ENCODE results near the gene CD33. TPM values are rescaled to one million over a fixed set of nuclear protein-coding genes. Genes with fewer than 3 reads are reported as not detected.
"Not testable (repeated sequence)": the region's sequence is repeated elsewhere in the genome, so short reads cannot be mapped to it uniquely, and the experiment has no call there.

CD33 gene
- total RNA-seq, 4 donors from 2014 or later: 0.30 to 6.7 (median 0.58) TPM

DNA sequence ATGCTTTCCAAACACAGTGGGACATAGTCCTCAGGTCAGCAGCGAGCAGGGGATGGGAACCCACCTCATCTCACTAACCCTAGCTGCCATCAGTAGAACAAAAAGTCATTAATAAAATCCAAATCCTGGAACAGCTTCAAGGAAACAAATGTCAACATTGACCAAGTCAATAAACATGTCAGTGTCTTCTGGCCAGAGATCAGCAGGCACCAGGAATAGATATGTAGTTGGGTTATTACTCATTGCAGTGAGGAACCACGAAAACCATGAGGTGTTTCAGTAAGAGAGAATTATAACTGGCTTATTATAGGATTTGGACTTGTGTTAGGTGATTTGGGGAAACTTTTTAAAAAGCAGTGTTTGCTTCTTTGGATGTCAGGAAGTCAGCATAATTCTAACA is 17.1 kb upstream of the CD33 start:
- TF ChIP-seq, protein P1, sequence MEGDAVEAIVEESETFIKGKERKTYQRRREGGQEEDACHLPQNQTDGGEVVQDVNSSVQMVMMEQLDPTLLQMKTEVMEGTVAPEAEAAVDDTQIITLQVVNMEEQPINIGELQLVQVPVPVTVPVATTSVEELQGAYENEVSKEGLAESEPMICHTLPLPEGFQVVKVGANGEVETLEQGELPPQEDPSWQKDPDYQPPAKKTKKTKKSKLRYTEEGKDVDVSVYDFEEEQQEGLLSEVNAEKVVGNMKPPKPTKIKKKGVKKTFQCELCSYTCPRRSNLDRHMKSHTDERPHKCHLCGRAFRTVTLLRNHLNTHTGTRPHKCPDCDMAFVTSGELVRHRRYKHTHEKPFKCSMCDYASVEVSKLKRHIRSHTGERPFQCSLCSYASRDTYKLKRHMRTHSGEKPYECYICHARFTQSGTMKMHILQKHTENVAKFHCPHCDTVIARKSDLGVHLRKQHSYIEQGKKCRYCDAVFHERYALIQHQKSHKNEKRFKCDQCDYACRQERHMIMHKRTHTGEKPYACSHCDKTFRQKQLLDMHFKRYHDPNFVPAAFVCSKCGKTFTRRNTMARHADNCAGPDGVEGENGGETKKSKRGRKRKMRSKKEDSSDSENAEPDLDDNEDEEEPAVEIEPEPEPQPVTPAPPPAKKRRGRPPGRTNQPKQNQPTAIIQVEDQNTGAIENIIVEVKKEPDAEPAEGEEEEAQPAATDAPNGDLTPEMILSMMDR (IDR thresholded peaks at IDR 0.05): no peak
- TF ChIP-seq POLR2A (IDR thresholded peaks at IDR 0.05): no peak

DNA sequence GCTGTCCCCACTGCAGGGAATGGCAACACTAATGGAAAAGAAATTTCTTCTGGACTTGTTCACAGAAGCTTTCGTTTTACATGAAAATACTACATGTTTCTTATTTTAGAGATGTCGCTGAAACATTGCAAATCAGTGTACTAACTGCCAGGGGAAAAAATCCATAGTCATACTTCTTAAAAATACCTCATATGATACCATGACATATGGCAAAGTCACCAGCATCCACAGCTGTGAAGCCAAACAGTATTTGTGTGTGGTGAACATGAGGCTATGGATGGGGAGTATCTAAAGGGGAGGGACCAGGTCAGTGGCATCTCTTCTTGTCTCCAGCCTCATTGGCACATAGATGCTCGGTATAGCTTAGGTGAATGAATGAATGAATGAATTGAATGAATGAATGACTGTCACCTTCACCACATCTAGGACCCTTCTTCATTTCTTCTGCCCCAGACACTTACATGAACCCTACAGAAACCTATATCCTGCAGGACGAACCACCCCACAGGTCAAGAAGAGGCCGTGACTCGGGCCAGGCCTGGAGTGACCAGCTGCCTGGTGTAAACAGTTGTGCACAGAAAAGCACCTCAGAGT is 14.6 kb upstream of the CD33 start:
- H3K4me1 ChIP-seq: no peaks in the 10 kb centered on the region
- no peak overlapping the region for H3K4me3 ChIP-seq
- 72 to 77% methylated on average over 5 of the region's 6 CpGs for WGBS, 2 donors
- no peaks in the 10 kb centered on the region for H3K9me3 ChIP-seq
- no peak for DNase-seq
- intact Hi-C loops (cut with DNase I): no loop called here
- no peak for TF ChIP-seq POLR2A (IDR thresholded peaks at IDR 0.05)
- TF ChIP-seq, protein P1 (IDR thresholded peaks at IDR 0.05): no peak
- H3K27ac ChIP-seq: no peak overlapping the region
- no peaks in the 10 kb centered on the region for H3K27me3 ChIP-seq
- H3K36me3 ChIP-seq: no peaks in the 10 kb centered on the region

More for the DNA sequence above, 17.1 kb upstream of the CD33 start:
- Histone ChIP-seq H3K4me3 (no peak overlapping the region), H3K9me3 (no peaks in the 10 kb centered on the region), H3K36me3 (no peaks in the 10 kb centered on the region), H3K27ac (no peak overlapping the region), H3K27me3 (no peaks in the 10 kb centered on the region), H3K4me1 (no peaks in the 10 kb centered on the region)
- intact Hi-C loops (cut with DNase I): no loop called here
- 28 to 43% methylated on average over 2 of the region's 2 CpGs for WGBS, 2 donors
- DNase-seq: no peak

DNA sequence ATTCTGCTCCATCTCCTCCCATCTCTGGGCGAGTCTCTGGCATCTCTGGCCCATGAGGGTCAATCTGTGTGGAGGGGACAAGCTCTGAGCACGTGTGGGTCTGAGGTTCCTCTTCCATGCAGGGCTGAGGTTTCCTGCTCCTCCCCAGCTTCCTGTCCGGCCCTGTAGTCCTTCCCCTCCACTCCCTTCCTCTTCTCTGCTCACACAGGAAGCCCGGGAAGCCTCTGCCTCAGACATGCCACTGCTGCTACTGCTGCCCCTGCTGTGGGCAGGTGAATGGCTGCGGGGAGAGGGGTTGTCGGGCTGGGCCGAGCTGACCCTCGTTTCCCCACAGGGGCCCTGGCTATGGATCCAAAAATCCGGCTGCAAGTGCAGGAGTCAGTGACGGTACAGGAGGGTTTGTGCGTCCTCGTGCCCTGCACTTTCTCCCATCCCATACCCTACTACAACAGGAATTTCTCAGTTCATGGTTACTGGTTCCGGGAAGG is 14.0 kb upstream of the CD33 start:
- intact Hi-C loops (cut with DNase I); H3K27me3 ChIP-seq; DNase-seq; H3K36me3 ChIP-seq; H3K4me1 ChIP-seq; H3K9me3 ChIP-seq; H3K27ac ChIP-seq: not testable (repeated sequence)
- 46 to 49% methylated on average over 7 to 13 of the region's 13 CpGs for WGBS, 2 donors
- H3K4me3 ChIP-seq: peak overlapping the region in 2 of 4 donors; percentile 13 to 43

DNA sequence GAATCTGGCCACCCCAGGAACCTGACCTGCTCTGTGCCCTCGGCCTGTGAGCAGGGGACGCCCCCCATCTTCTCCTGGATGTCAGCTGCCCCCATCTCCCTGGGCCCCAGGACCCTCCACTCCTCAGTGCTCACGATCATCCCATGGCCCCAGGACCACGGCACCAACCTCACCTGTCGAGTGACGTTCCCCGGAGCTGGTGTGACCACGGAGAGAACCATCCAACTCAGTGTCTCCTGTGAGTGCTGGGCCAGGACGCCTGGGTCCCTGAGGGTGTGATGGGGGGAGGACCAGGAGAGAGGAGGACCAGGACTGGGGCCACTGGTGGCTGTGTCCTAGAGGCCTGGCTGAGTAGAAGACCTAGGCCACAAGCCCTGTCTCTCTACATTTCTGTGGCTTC is 13.0 kb upstream of the CD33 start:
- Histone ChIP-seq H3K27me3 (no peaks in the 10 kb centered on the region), H3K4me1 (no peaks in the 10 kb centered on the region), H3K4me3 (no peak overlapping the region), H3K9me3 (no peaks in the 10 kb centered on the region), H3K27ac (no peak overlapping the region), H3K36me3 (no peaks in the 10 kb centered on the region)
- WGBS, 2 donors: 20 to 66% methylated on average over 1 to 5 of the region's 9 CpGs
- no peak for TF ChIP-seq POLR2A (IDR thresholded peaks at IDR 0.05)
- TF ChIP-seq, protein P1 (IDR thresholded peaks at IDR 0.05): no peak
- no peak for DNase-seq
- intact Hi-C loops (cut with DNase I): no loop called here

DNA sequence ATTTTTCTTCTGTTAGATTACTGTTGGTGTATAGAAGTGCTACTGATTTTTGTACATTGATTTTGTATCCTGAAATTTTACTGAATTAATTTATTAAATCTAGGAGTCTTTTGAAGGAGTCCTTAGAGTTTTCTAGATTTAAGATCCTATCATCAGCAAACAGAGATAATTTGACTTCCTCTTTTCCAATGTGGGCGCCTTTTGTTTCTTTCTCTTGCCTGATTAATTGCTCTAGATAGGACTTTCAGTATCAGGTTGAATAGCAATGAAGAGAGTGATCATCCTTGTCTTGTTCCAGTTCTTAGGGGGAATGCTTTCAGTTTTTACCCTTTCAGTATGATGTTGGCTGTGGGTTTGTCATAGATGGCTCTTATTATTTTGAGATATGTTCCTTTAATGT is 5.6 kb upstream of the CD33 start:
- H3K27me3 ChIP-seq: peaks cover 0 to 19% (median 0%) of the 10 kb centered on the region in 4 donors
- no peak for TF ChIP-seq POLR2A (IDR thresholded peaks at IDR 0.05)
- TF ChIP-seq, protein P1 (IDR thresholded peaks at IDR 0.05): no peak
- no peak overlapping the region for H3K27ac ChIP-seq
- H3K4me1 ChIP-seq: no peaks in the 10 kb centered on the region
- no peaks in the 10 kb centered on the region for H3K9me3 ChIP-seq
- intact Hi-C loops (cut with DNase I): no loop called here
- DNase-seq: no peak
- H3K36me3 ChIP-seq: no peaks in the 10 kb centered on the region
- no peak overlapping the region for H3K4me3 ChIP-seq
- WGBS, 2 donors: 69 to 71% methylated on average over 1 of the region's 1 CpG

DNA sequence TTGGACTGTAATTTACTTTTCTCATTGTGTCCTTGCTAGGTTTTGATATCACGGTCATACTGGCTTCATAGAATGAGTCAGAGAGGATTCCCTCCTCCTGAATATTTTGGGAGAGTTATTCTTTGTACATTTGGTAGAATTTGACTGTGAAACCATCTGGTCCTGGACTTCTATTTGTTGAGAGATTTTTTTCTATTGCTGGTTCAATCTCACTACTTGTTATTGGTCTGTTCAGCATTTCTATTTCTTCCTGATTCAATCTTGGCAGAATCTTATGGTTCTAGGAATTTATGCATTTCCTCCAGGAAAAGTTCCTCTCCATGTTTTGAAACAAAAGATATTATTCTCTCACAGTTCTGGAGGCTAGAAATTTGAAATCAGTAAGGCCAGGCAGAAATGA is 4.9 kb upstream of the CD33 start:
- TF ChIP-seq, protein P1 (IDR thresholded peaks at IDR 0.05): no peak
- no peak for TF ChIP-seq POLR2A (IDR thresholded peaks at IDR 0.05)
- Histone ChIP-seq H3K9me3 (no peaks in the 10 kb centered on the region), H3K4me1 (no peaks in the 10 kb centered on the region), H3K36me3 (no peaks in the 10 kb centered on the region), H3K4me3 (no peak overlapping the region), H3K27me3 (peaks cover 0 to 19% (median 0%) of the 10 kb centered on the region in 4 donors), H3K27ac (no peak overlapping the region)
- intact Hi-C loops (cut with DNase I): no loop called here
- no peak for DNase-seq
- 55 to 73% methylated on average over 1 of the region's 1 CpG for WGBS, 2 donors

Measured in esophagus squamous epithelium (tissue), 5 donors.